Loucy (cell line): ENCODE results near the gene ACADSB.

Experiments used
- H2AFZ ChIP-seq: fragments of 200-600 bp; sonication (generic); 2 replicates; pipeline ENCODE4 v1.6.0; 2016; ENCODE audit warnings: antibody characterized with exemption, mild to moderate bottlenecking, low read length, moderate library complexity
- H3F3A ChIP-seq: fragments of 200-600 bp; 2 replicates; pipeline ENCODE4 v1.6.0; 2016; ENCODE audit warnings: antibody characterized with exemption, low read depth, mild to moderate bottlenecking
- H3K27me3 ChIP-seq: fragments of 200-600 bp; sonication (generic); 2 replicates; pipeline ENCODE4 v1.6.1; 2014; ENCODE audit warnings: low read length, mild to moderate bottlenecking; ENCODE audit not compliant: insufficient read depth, poor library complexity, severe bottlenecking
- H3K36me3 ChIP-seq: fragments of 200-600 bp; sonication (generic); 2 replicates; pipeline ENCODE4 v1.6.1; 2016; ENCODE audit warnings: low read length; ENCODE audit not compliant: insufficient read depth
- H3K4me1 ChIP-seq: fragments of 200-600 bp; sonication (generic); 2 replicates; pipeline ENCODE4 v1.5.1; 2014; ENCODE audit warnings: low read length, mild to moderate bottlenecking; ENCODE audit not compliant: insufficient read depth, poor library complexity, severe bottlenecking
- H3K4me2 ChIP-seq: fragments of 200-600 bp; sonication (generic); 2 replicates; pipeline ENCODE4 v1.6.0; 2014; ENCODE audit warnings: antibody characterized with exemption, low read length, low read depth, mild to moderate bottlenecking; ENCODE audit not compliant: poor library complexity, severe bottlenecking
- H3K4me3 ChIP-seq: fragments of 200-600 bp; sonication (generic); 2 replicates; pipeline ENCODE4 v1.5.1; 2014; ENCODE audit warnings: low read length, mild to moderate bottlenecking, mixed read lengths; ENCODE audit not compliant: poor library complexity, severe bottlenecking
- H3K79me2 ChIP-seq: fragments of 200-600 bp; sonication (generic); 2 replicates; pipeline ENCODE4 v1.6.1; 2014; ENCODE audit warnings: low read length; ENCODE audit not compliant: insufficient read depth
- H3K9ac ChIP-seq: fragments of 200-600 bp; sonication (generic); 2 replicates; pipeline ENCODE4 v1.6.0; 2014; ENCODE audit warnings: mild to moderate bottlenecking, low read depth, low read length, moderate library complexity; ENCODE audit not compliant: poor library complexity, severe bottlenecking
- H3K9me2 ChIP-seq: fragments of 200-600 bp; sonication (generic); replicated peaks from 2 replicates; pipeline ENCODE4 v1.6.1; 2016; ENCODE audit warnings: low read depth, low read length, mixed read lengths
- H3K9me3 ChIP-seq: fragments of 200-600 bp; sonication (generic); 2 replicates; pipeline ENCODE4 v1.6.1; 2014; ENCODE audit warnings: mild to moderate bottlenecking, antibody characterized with exemption, low read length, low read depth; ENCODE audit not compliant: insufficient read depth
- H4K20me1 ChIP-seq: fragments of 200-600 bp; sonication (generic); 2 replicates; pipeline ENCODE4 v1.6.0; 2014; ENCODE audit warnings: antibody characterized with exemption, low read length, mild to moderate bottlenecking; ENCODE audit not compliant: insufficient read depth, poor library complexity, severe bottlenecking
- EZH2phosphoT487 ChIP-seq: fragments of 200-600 bp; IDR thresholded peaks from 2 replicates; pipeline ENCODE4 v1.6.1; 2018; ENCODE audit warnings: antibody characterized with exemption, mild to moderate bottlenecking, moderate library complexity, borderline replicate concordance
- TF ChIP-seq, protein P1 (sequence below): fragments of 200-600 bp; sonication (generic); conservative IDR thresholded peaks from 2 replicates; pipeline ENCODE4 v1.5.1; 2014; ENCODE audit warnings: mild to moderate bottlenecking, antibody characterized with exemption, low read length

ACADSB gene

DNA sequence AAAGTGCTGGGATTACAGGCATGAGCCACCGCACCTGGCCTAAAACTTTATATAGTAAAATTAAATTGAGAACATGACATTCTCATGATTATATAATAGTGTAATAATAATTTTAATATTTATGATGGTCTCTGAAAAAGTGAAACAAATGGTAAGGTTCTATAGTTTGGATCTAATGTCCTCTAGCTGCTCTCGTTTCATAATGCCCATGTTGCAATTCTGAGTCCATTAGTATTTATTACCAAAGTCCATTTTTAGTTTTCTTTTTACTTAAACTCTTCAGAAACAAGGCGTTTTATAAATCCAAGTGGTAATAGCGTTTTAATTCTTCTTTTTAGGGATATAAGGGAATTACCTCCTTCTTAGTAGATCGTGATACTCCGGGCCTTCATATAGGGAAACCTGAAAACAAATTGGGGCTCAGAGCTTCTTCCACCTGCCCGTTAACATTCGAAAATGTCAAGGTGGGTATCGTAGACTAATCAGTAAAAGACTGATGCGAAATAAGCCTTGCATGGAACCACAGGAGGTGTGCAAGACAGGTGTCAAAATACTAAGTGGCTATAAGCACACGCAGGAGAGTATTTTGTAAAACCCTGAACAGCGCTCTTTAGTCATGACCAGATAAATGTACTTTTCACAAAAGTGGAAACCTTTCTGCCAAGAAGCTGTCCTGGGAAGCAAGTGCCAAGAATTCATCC is 34.1 kb downstream of the ACADSB start:
- H3K4me2 ChIP-seq = no peak overlapping the region
- H3K9me2 ChIP-seq = no peaks in the 10 kb centered on the region
- no peaks in the 10 kb centered on the region for H3K4me1 ChIP-seq
- H4K20me1 ChIP-seq = no peaks in the 10 kb centered on the region
- H3K36me3 ChIP-seq = no peaks in the 10 kb centered on the region
- H3K4me3 ChIP-seq = no peak overlapping the region
- no peaks in the 10 kb centered on the region for H3K9me3 ChIP-seq
- no peak overlapping the region for H2AFZ ChIP-seq
- no peaks in the 10 kb centered on the region for H3K79me2 ChIP-seq
- H3F3A ChIP-seq = no peaks in the 10 kb centered on the region
- H3K27me3 ChIP-seq = no peaks in the 10 kb centered on the region
- no peak for TF ChIP-seq EZH2phosphoT487
- TF ChIP-seq, protein P1, sequence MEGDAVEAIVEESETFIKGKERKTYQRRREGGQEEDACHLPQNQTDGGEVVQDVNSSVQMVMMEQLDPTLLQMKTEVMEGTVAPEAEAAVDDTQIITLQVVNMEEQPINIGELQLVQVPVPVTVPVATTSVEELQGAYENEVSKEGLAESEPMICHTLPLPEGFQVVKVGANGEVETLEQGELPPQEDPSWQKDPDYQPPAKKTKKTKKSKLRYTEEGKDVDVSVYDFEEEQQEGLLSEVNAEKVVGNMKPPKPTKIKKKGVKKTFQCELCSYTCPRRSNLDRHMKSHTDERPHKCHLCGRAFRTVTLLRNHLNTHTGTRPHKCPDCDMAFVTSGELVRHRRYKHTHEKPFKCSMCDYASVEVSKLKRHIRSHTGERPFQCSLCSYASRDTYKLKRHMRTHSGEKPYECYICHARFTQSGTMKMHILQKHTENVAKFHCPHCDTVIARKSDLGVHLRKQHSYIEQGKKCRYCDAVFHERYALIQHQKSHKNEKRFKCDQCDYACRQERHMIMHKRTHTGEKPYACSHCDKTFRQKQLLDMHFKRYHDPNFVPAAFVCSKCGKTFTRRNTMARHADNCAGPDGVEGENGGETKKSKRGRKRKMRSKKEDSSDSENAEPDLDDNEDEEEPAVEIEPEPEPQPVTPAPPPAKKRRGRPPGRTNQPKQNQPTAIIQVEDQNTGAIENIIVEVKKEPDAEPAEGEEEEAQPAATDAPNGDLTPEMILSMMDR = no peak
- no peak overlapping the region for H3K9ac ChIP-seq

DNA sequence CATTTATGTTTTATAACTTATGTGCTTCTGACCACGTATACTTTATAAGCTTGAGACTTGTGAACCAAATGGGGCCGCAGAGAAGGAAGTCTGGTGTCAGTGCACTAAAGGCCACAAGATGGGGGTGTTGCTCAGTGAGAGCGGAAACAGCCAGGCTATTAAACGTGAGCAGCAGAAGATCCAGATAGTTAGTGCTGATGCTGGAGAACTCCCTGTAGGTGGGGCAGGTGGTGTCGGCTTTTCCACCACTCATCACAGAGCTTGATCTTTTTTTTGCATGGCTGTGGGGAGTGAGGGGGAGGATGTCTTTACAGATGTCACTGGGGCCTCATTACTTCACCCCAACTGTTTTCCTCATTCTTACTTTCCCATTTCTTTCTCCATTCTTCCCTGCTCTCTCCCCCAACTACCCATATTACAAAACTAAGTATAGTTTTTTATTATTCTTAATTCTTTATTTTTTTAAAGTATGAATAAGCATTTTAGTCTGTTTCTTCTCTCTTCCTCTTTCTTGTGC is 34.7 kb downstream of the ACADSB start:
- H3F3A ChIP-seq = no peaks in the 10 kb centered on the region
- no peak overlapping the region for H3K9ac ChIP-seq
- no peaks in the 10 kb centered on the region for H3K9me3 ChIP-seq
- no peak for TF ChIP-seq EZH2phosphoT487
- TF ChIP-seq, protein P1 = peak; percentile 87
- H3K4me3 ChIP-seq = no peak overlapping the region
- no peaks in the 10 kb centered on the region for H3K9me2 ChIP-seq
- no peaks in the 10 kb centered on the region for H3K36me3 ChIP-seq
- no peaks in the 10 kb centered on the region for H3K27me3 ChIP-seq
- no peaks in the 10 kb centered on the region for H3K4me1 ChIP-seq
- H4K20me1 ChIP-seq = no peaks in the 10 kb centered on the region
- no peak overlapping the region for H3K4me2 ChIP-seq
- H2AFZ ChIP-seq = no peak overlapping the region
- no peaks in the 10 kb centered on the region for H3K79me2 ChIP-seq

DNA sequence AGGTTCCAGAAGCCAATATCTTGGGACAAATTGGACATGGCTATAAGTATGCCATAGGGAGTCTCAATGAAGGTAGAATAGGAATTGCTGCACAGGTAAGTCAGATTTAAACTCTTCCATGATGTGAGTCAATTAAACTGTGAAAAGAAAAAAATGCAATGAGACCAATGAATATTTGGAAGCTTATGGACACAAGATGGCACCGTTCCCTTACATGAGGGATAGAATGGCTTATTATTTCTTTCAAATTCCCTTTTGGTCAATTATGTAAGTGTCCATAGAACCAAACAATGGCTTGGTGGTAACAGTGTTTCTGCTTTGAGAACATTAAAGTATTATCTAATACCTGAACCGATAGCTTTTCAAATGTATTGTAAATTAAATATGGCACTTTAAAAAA is 35.6 kb downstream of the ACADSB start:
- H3K9me2 ChIP-seq = no peaks in the 10 kb centered on the region
- no peak overlapping the region for H3K4me3 ChIP-seq
- no peak overlapping the region for H2AFZ ChIP-seq
- no peak for TF ChIP-seq EZH2phosphoT487
- TF ChIP-seq, protein P1 = peak; percentile 54
- no peaks in the 10 kb centered on the region for H3F3A ChIP-seq
- no peaks in the 10 kb centered on the region for H3K36me3 ChIP-seq
- no peaks in the 10 kb centered on the region for H4K20me1 ChIP-seq
- no peaks in the 10 kb centered on the region for H3K27me3 ChIP-seq
- no peaks in the 10 kb centered on the region for H3K4me1 ChIP-seq
- H3K79me2 ChIP-seq = no peaks in the 10 kb centered on the region
- H3K4me2 ChIP-seq = no peak overlapping the region
- H3K9ac ChIP-seq = no peak overlapping the region
- no peaks in the 10 kb centered on the region for H3K9me3 ChIP-seq
